ENCODE data around the gene EIF5A.
A peak's percentile ranks its signal among the peaks of the same experiment; 100 is the strongest.

Gene EIF5A

GRCh38 chr17:7328009-7328408 is 20.6 kb downstream of the EIF5A start:
- H4K20me1 ChIP-seq (ENCODE audit: insufficient read depth, low read length): no peaks in the 10 kb centered on the region
- H3K27ac ChIP-seq (ENCODE audit: low read length): no peak overlapping the region
- H3K9ac ChIP-seq (ENCODE audit: low read length): peak overlapping the region; percentile 88; the same call in 1 of the 2 replicates
- H3K9me2 ChIP-seq (replicated peaks; ENCODE audit: insufficient read depth, low read length): no peaks in the 10 kb centered on the region
- no peaks in the 10 kb centered on the region for H3K9me3 ChIP-seq (replicated peaks; ENCODE audit: insufficient read depth, low read length)
- no peak overlapping the region for H2AFZ ChIP-seq (ENCODE audit: low read length)
- H3K79me2 ChIP-seq (ENCODE audit: low read length): peaks cover 18% of the 10 kb centered on the region
- peaks cover 19% of the 10 kb centered on the region for H3K4me1 ChIP-seq (ENCODE audit: low read length)
- no peaks in the 10 kb centered on the region for H3K27me3 ChIP-seq (replicated peaks; ENCODE audit: insufficient read depth, low read length)
- TF ChIP-seq EZH2phosphoT487 (IDR thresholded peaks at IDR 0.05; ENCODE audit: low read length) (no peak), CTCF (IDR thresholded peaks at IDR 0.05; ENCODE audit: low read length) (no peak), EZH2 (optimal IDR thresholded peaks at IDR 0.05; ENCODE audit: low read depth, low read length) (no peak)
- peak overlapping the region; percentile 98; the same call in 1 of the 2 replicates for H3K4me3 ChIP-seq (ENCODE audit: low read length)
- peak overlapping the region; percentile 96; the same call in 1 of the 2 replicates for H3K4me2 ChIP-seq (ENCODE audit: low read depth, low read length)
- no peak for DNase-seq
- H3F3A ChIP-seq (ENCODE audit: insufficient read depth, low read length): peaks cover 9% of the 10 kb centered on the region
- H3K36me3 ChIP-seq (replicated peaks; ENCODE audit: insufficient read depth, low read length): no peaks in the 10 kb centered on the region

- peak; percentile 28 for DNase-seq
- peak within 1 kb of the TSS; percentile 88 for H3K9ac ChIP-seq (ENCODE audit: low read length)
- H3K4me2 ChIP-seq (ENCODE audit: low read depth, low read length): peak within 1 kb of the TSS; percentile 96
- no peaks in the 10 kb centered on the region for H4K20me1 ChIP-seq (ENCODE audit: insufficient read depth, low read length)
- no peaks in the 10 kb centered on the region for H3K9me2 ChIP-seq (replicated peaks; ENCODE audit: insufficient read depth, low read length)
- H3K9me3 ChIP-seq (replicated peaks; ENCODE audit: insufficient read depth, low read length): no peaks in the 10 kb centered on the region
- TF ChIP-seq CTCF (IDR thresholded peaks at IDR 0.05; ENCODE audit: low read length): peak; percentile 15; the same call in 1 of the 2 replicates
- no peak for TF ChIP-seq EZH2 (optimal IDR thresholded peaks at IDR 0.05; ENCODE audit: low read depth, low read length)
- H3K27ac ChIP-seq (ENCODE audit: low read length): peak within 1 kb of the TSS; percentile 82
- no peaks in the 10 kb centered on the region for H3K27me3 ChIP-seq (replicated peaks; ENCODE audit: insufficient read depth, low read length)
- H3K4me3 ChIP-seq (ENCODE audit: low read length): peak within 1 kb of the TSS; percentile 98
- no peaks in the 10 kb centered on the region for H3K36me3 ChIP-seq (replicated peaks; ENCODE audit: insufficient read depth, low read length)
- peak within 1 kb of the TSS; percentile 93 for H2AFZ ChIP-seq (ENCODE audit: low read length)
- H3K4me1 ChIP-seq (ENCODE audit: low read length): peaks cover 19% of the 10 kb centered on the region
- peaks cover 9% of the 10 kb centered on the region for H3F3A ChIP-seq (ENCODE audit: insufficient read depth, low read length)
- H3K79me2 ChIP-seq (ENCODE audit: low read length): peaks cover 18% of the 10 kb centered on the region
These were observed 21.5 kb downstream of the EIF5A start, which contains the start of gene NEURL4 for GRCh38 chr17:7328840-7329373. NEURL4 (minus strand) TSS chr17:7329335; CDS start chr17:7329312, 23 bp downstream.

- Histone ChIP-seq H3K4me1 (ENCODE audit: low read length) (peaks cover 19% of the 10 kb centered on the region), H4K20me1 (ENCODE audit: insufficient read depth, low read length) (no peaks in the 10 kb centered on the region), H3K36me3 (replicated peaks; ENCODE audit: insufficient read depth, low read length) (no peaks in the 10 kb centered on the region), H3K9ac (ENCODE audit: low read length) (peak overlapping the region; percentile 88), H3K27me3 (replicated peaks; ENCODE audit: insufficient read depth, low read length) (no peaks in the 10 kb centered on the region), H3F3A (ENCODE audit: insufficient read depth, low read length) (peaks cover 9% of the 10 kb centered on the region), H3K9me2 (replicated peaks; ENCODE audit: insufficient read depth, low read length) (no peaks in the 10 kb centered on the region), H3K4me3 (ENCODE audit: low read length) (peak overlapping the region; percentile 98), H2AFZ (ENCODE audit: low read length) (peak overlapping the region; percentile 93), H3K9me3 (replicated peaks; ENCODE audit: insufficient read depth, low read length) (no peaks in the 10 kb centered on the region), H3K27ac (ENCODE audit: low read length) (peak overlapping the region; percentile 82), H3K4me2 (ENCODE audit: low read depth, low read length) (peak overlapping the region; percentile 82), H3K79me2 (ENCODE audit: low read length) (peaks cover 18% of the 10 kb centered on the region)
- peak; percentile 99 for DNase-seq
- TF ChIP-seq EZH2phosphoT487 (IDR thresholded peaks at IDR 0.05; ENCODE audit: low read length): no peak
- no peak for TF ChIP-seq CTCF (IDR thresholded peaks at IDR 0.05; ENCODE audit: low read length)
- no peak for TF ChIP-seq EZH2 (optimal IDR thresholded peaks at IDR 0.05; ENCODE audit: low read depth, low read length)
These were observed 22.1 kb downstream of the EIF5A start for GRCh38 chr17:7329374-7329996.
